Fibroblast of skin of left quadriceps (primary cell): Measurements from ENCODE around the gene KRT78.

Source experiments
- DNase-seq, 2 experiments: peaks; one replicate each; pipeline ENCODE4 v3.0.0-alpha.2; 2013; ENCODE audit warnings: low read depth in 2 of 2

KRT78 gene

GRCh38 chr12:52813885-52814709 is 34.7 kb downstream of the KRT78 start, which contains the start of gene KRT4:
TSS of gene KRT4 (minus strand) at chr12:52814116. CDS start at chr12:52814058, 58 bp downstream.
- peak; percentile 39 to 40 for DNase-seq

GRCh38 chr12:52813203-52813819 is 35.5 kb downstream of the KRT78 start:
- no peak for DNase-seq

GRCh38 chr12:52812749-52813148 is 36.0 kb downstream of the KRT78 start:
- DNase-seq, result no peak

- no peak for DNase-seq
These were observed 36.8 kb downstream of the KRT78 start for GRCh38 chr12:52812073-52812400.

- DNase-seq, result no peak
These were observed 37.4 kb downstream of the KRT78 start for GRCh38 chr12:52811191-52812072.

- DNase-seq, result no peak
These were observed 38.2 kb downstream of the KRT78 start for GRCh38 chr12:52810554-52810953.

- DNase-seq, result no peak
These were observed 39.6 kb downstream of the KRT78 start for GRCh38 chr12:52809166-52809565.

- no peak for DNase-seq
These were observed 40.1 kb downstream of the KRT78 start for GRCh38 chr12:52808573-52809160.

- DNase-seq, result no peak
These were observed 41.0 kb downstream of the KRT78 start for GRCh38 chr12:52807544-52808470.

GRCh38 chr12:52806821-52807543 is 41.8 kb downstream of the KRT78 start:
- no peak for DNase-seq

- DNase-seq, result no peak
These were observed 42.5 kb downstream of the KRT78 start for GRCh38 chr12:52806169-52806811.

- no peak for DNase-seq
These were observed 43.1 kb downstream of the KRT78 start for GRCh38 chr12:52805739-52806138.

- DNase-seq, result no peak
These were observed 43.8 kb downstream of the KRT78 start for GRCh38 chr12:52805000-52805399.

GRCh38 chr12:52802442-52802841 is 46.4 kb downstream of the KRT78 start:
- DNase-seq, result no peak

- DNase-seq, result no peak
These were observed 47.0 kb downstream of the KRT78 start for GRCh38 chr12:52801773-52802172.

GRCh38 chr12:52800259-52800917 is 48.4 kb downstream of the KRT78 start:
- DNase-seq, result no peak

GRCh38 chr12:52799505-52800211 is 49.1 kb downstream of the KRT78 start:
- no peak for DNase-seq

- DNase-seq, result no peak
These were observed 49.9 kb downstream of the KRT78 start for GRCh38 chr12:52798671-52799504.
